ENCODE measurements around the gene SMG9. TPM values are rescaled to one million over a fixed set of nuclear protein-coding genes. Genes with fewer than 3 reads are reported as not detected.

SMG9 gene
- total and polyA plus RNA-seq, 4 donors, result 5.4 to 8.9 (median 5.8) TPM

- 17% methylated on average over 63 of the region's 63 CpGs for WGBS
- H3K9me3 ChIP-seq (ENCODE audit: control insufficient read depth in 4 of 4, low read length in 3 of 4), result no peaks in the 10 kb centered on the region
- no peak overlapping the region for H3K27ac ChIP-seq (ENCODE audit: low read depth in 1 of 2, low read length in 2 of 2)
- peak overlapping the region in 1 of 3 donors; percentile 21 for H3K4me3 ChIP-seq (ENCODE audit: low read depth in 1 of 3, low read length in 3 of 3)
- H3K9ac ChIP-seq (ENCODE audit: low read depth in 1 of 2, low read length in 2 of 2), result no peak overlapping the region
- TF ChIP-seq RAD21 (IDR thresholded peaks at IDR 0.05) (peak in 1 of 2 donors; percentile 15), CTCF (IDR thresholded peaks at IDR 0.05; ENCODE audit: low read depth, low read length, missing input control) (peak; percentile 49), FOXA1 (IDR thresholded peaks at IDR 0.05) (no peak)
- H3K36me3 ChIP-seq (ENCODE audit: control insufficient read depth in 4 of 4, insufficient read depth in 3 of 4, low read depth in 1 of 4, low read length in 3 of 4), result no peaks in the 10 kb centered on the region
- peaks cover 0 to 4% (median 0%) of the 10 kb centered on the region in 4 donors for H3K27me3 ChIP-seq (ENCODE audit: control insufficient read depth in 4 of 4, insufficient read depth in 4 of 4, low read length in 3 of 4)
- peak; percentile 95 for DNase-seq (ENCODE audit: low spot score)
- H3K4me1 ChIP-seq (ENCODE audit: control insufficient read depth in 4 of 4, insufficient read depth in 4 of 4, low read length in 3 of 4), result peaks cover 5 to 8% (median 6%) of the 10 kb centered on the region in 4 donors
Observed at GRCh38 chr19:43774103-43774939, 19.6 kb upstream of the SMG9 start.

DNA sequence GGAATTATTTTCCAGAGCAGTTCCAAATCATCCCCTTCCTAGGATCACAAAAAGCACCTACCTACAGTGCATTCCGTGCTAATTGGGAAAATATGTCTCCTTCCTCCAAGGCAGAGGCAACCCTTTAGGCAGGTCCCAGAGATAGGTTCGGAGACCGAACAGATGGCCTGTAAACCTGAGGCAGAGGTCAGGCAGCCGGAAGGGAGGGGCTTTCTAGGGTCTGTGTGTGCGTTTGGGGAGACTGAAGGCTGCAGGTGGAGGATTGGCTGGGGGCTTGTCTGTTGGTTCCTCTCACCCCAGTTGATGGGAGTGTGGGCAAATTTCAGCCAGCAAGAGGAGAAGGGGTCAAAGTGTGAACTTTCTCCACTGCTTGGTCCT lies 19.0 kb upstream of the SMG9 start:
- Histone ChIP-seq H3K9me3 (ENCODE audit: control insufficient read depth in 4 of 4, low read length in 3 of 4) (no peaks in the 10 kb centered on the region), H3K36me3 (ENCODE audit: control insufficient read depth in 4 of 4, insufficient read depth in 3 of 4, low read depth in 1 of 4, low read length in 3 of 4) (no peaks in the 10 kb centered on the region), H3K4me1 (ENCODE audit: control insufficient read depth in 4 of 4, insufficient read depth in 4 of 4, low read length in 3 of 4) (peaks cover 5 to 8% (median 6%) of the 10 kb centered on the region in 4 donors), H3K27ac (ENCODE audit: low read depth in 1 of 2, low read length in 2 of 2) (no peak overlapping the region), H3K27me3 (ENCODE audit: control insufficient read depth in 4 of 4, insufficient read depth in 4 of 4, low read length in 3 of 4) (peaks cover 0 to 4% (median 0%) of the 10 kb centered on the region in 4 donors), H3K9ac (ENCODE audit: low read depth in 1 of 2, low read length in 2 of 2) (no peak overlapping the region), H3K4me3 (ENCODE audit: low read depth in 1 of 3, low read length in 3 of 3) (no peak overlapping the region)
- no peak for DNase-seq (ENCODE audit: low spot score)
- 47% methylated on average over 5 of the region's 5 CpGs for WGBS
- TF ChIP-seq GABPA (IDR thresholded peaks at IDR 0.05 in 1 of 2, conservative IDR thresholded peaks at IDR 0.05 in 1 of 2) (no peak), YY1 (IDR thresholded peaks at IDR 0.05) (no peak), ATF3 (IDR thresholded peaks at IDR 0.05) (no peak), HNF4A (conservative IDR thresholded peaks at IDR 0.05) (no peak), RAD21 (IDR thresholded peaks at IDR 0.05) (no peak), FOXA2 (IDR thresholded peaks at IDR 0.05) (no peak)
- TF ChIP-seq, protein P1, sequence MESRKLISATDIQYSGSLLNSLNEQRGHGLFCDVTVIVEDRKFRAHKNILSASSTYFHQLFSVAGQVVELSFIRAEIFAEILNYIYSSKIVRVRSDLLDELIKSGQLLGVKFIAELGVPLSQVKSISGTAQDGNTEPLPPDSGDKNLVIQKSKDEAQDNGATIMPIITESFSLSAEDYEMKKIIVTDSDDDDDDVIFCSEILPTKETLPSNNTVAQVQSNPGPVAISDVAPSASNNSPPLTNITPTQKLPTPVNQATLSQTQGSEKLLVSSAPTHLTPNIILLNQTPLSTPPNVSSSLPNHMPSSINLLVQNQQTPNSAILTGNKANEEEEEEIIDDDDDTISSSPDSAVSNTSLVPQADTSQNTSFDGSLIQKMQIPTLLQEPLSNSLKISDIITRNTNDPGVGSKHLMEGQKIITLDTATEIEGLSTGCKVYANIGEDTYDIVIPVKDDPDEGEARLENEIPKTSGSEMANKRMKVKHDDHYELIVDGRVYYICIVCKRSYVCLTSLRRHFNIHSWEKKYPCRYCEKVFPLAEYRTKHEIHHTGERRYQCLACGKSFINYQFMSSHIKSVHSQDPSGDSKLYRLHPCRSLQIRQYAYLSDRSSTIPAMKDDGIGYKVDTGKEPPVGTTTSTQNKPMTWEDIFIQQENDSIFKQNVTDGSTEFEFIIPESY (IDR thresholded peaks at IDR 0.05), result no peak

GRCh38 chr19:43769256-43769655 lies 14.5 kb upstream of the SMG9 start:
- DNase-seq (ENCODE audit: low spot score), result no peak
- H3K9me3 ChIP-seq (ENCODE audit: control insufficient read depth in 4 of 4, low read length in 3 of 4), result no peaks in the 10 kb centered on the region
- peaks cover 1 to 3% (median 3%) of the 10 kb centered on the region in 4 donors for H3K4me1 ChIP-seq (ENCODE audit: control insufficient read depth in 4 of 4, insufficient read depth in 4 of 4, low read length in 3 of 4)
- H3K9ac ChIP-seq (ENCODE audit: low read depth in 1 of 2, low read length in 2 of 2), result no peak overlapping the region
- no peak for TF ChIP-seq TAF1 (conservative IDR thresholded peaks at IDR 0.05)
- no peak for TF ChIP-seq HNF4A (conservative IDR thresholded peaks at IDR 0.05)
- no peak for TF ChIP-seq FOXA1 (IDR thresholded peaks at IDR 0.05)
- TF ChIP-seq CTCF (IDR thresholded peaks at IDR 0.05; ENCODE audit: low read depth, low read length, missing input control), result no peak
- TF ChIP-seq JUND (IDR thresholded peaks at IDR 0.05), result no peak
- TF ChIP-seq HNF4G (IDR thresholded peaks at IDR 0.05), result no peak
- no peak for TF ChIP-seq YY1 (IDR thresholded peaks at IDR 0.05)
- TF ChIP-seq, protein P2, sequence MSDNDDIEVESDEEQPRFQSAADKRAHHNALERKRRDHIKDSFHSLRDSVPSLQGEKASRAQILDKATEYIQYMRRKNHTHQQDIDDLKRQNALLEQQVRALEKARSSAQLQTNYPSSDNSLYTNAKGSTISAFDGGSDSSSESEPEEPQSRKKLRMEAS (IDR thresholded peaks at IDR 0.05), result no peak
- TF ChIP-seq EGR1 (IDR thresholded peaks at IDR 0.05; ENCODE audit: low read depth in 2 of 2), result no peak
- TF ChIP-seq SP1 (IDR thresholded peaks at IDR 0.05), result no peak
- no peak for TF ChIP-seq NR2F2 (IDR thresholded peaks at IDR 0.05)
- no peak for TF ChIP-seq RXRA (IDR thresholded peaks at IDR 0.05)
- no peak overlapping the region for H3K27ac ChIP-seq (ENCODE audit: low read depth in 1 of 2, low read length in 2 of 2)
- H3K36me3 ChIP-seq (ENCODE audit: control insufficient read depth in 4 of 4, insufficient read depth in 3 of 4, low read depth in 1 of 4, low read length in 3 of 4), result no peaks in the 10 kb centered on the region
- H3K27me3 ChIP-seq (ENCODE audit: control insufficient read depth in 4 of 4, insufficient read depth in 4 of 4, low read length in 3 of 4), result peaks cover 0 to 4% (median 0%) of the 10 kb centered on the region in 4 donors
- 85% methylated on average over 14 of the region's 14 CpGs for WGBS
- no peak overlapping the region for H3K4me3 ChIP-seq (ENCODE audit: low read depth in 1 of 3, low read length in 3 of 3)
